Measurements from ENCODE around the gene ERCC1.

Gene ERCC1

GRCh38 chr19:45464852-45465441 is 41.2 kb upstream of the ERCC1 start:
- Mint-ChIP-seq H3K9me3 (no peaks in the 10 kb centered on the region), H3K27me3 (ENCODE audit: low read depth) (peaks cover 15% of the 10 kb centered on the region), H3K27ac (no peak overlapping the region), H3K4me3 (no peak overlapping the region), H3K4me1 (ENCODE audit: low read depth) (peaks cover 20% of the 10 kb centered on the region), H3K36me3 (ENCODE audit: low read depth) (no peaks in the 10 kb centered on the region)

- Mint-ChIP-seq H3K4me1 (ENCODE audit: low read depth) (peaks cover 16% of the 10 kb centered on the region), H3K4me3 (no peak overlapping the region)
Observed at GRCh38 chr19:45464274-45464673, 40.6 kb upstream of the ERCC1 start.

GRCh38 chr19:45463241-45463640 is 39.5 kb upstream of the ERCC1 start:
- no peak overlapping the region for H3K27ac Mint-ChIP-seq
- H3K4me1 Mint-ChIP-seq (ENCODE audit: low read depth), result peaks cover 11% of the 10 kb centered on the region
- H3K9me3 Mint-ChIP-seq, result no peaks in the 10 kb centered on the region
- H3K4me3 Mint-ChIP-seq, result no peak overlapping the region
- peaks cover 15% of the 10 kb centered on the region for H3K27me3 Mint-ChIP-seq (ENCODE audit: low read depth)
- no peaks in the 10 kb centered on the region for H3K36me3 Mint-ChIP-seq (ENCODE audit: low read depth)

More at GRCh38 chr19:45464274-45464673, 40.6 kb upstream of the ERCC1 start:
- H3K9me3 Mint-ChIP-seq, result no peaks in the 10 kb centered on the region
- no peak overlapping the region for H3K27ac Mint-ChIP-seq
- peaks cover 15% of the 10 kb centered on the region for H3K27me3 Mint-ChIP-seq (ENCODE audit: low read depth)
- H3K36me3 Mint-ChIP-seq (ENCODE audit: low read depth), result no peaks in the 10 kb centered on the region

- no peak overlapping the region for H3K4me3 Mint-ChIP-seq
- H3K27me3 Mint-ChIP-seq (ENCODE audit: low read depth), result peaks cover 15% of the 10 kb centered on the region
- no peak overlapping the region for H3K27ac Mint-ChIP-seq
- H3K36me3 Mint-ChIP-seq (ENCODE audit: low read depth), result no peaks in the 10 kb centered on the region
- H3K4me1 Mint-ChIP-seq (ENCODE audit: low read depth), result peaks cover 3% of the 10 kb centered on the region
- no peaks in the 10 kb centered on the region for H3K9me3 Mint-ChIP-seq
Observed at GRCh38 chr19:45462174-45462573, 38.5 kb upstream of the ERCC1 start.

GRCh38 chr19:45460807-45461347 is 37.2 kb upstream of the ERCC1 start:
- Mint-ChIP-seq H3K9me3 (no peaks in the 10 kb centered on the region), H3K4me3 (no peak overlapping the region), H3K27me3 (ENCODE audit: low read depth) (peaks cover 11% of the 10 kb centered on the region), H3K27ac (no peak overlapping the region), H3K4me1 (ENCODE audit: low read depth) (no peaks in the 10 kb centered on the region), H3K36me3 (ENCODE audit: low read depth) (no peaks in the 10 kb centered on the region)

GRCh38 chr19:45457776-45458175 is 34.1 kb upstream of the ERCC1 start:
- H3K9me3 Mint-ChIP-seq, result no peaks in the 10 kb centered on the region
- peaks cover 4% of the 10 kb centered on the region for H3K27me3 Mint-ChIP-seq (ENCODE audit: low read depth)
- H3K4me3 Mint-ChIP-seq, result no peak overlapping the region
- H3K4me1 Mint-ChIP-seq (ENCODE audit: low read depth), result peaks cover 6% of the 10 kb centered on the region
- peak overlapping the region; percentile 27 for H3K27ac Mint-ChIP-seq
- no peaks in the 10 kb centered on the region for H3K36me3 Mint-ChIP-seq (ENCODE audit: low read depth)

- Mint-ChIP-seq H3K9me3 (no peaks in the 10 kb centered on the region), H3K27me3 (ENCODE audit: low read depth) (peaks cover 10% of the 10 kb centered on the region), H3K4me1 (ENCODE audit: low read depth) (peaks cover 15% of the 10 kb centered on the region), H3K4me3 (no peak overlapping the region), H3K36me3 (ENCODE audit: low read depth) (no peaks in the 10 kb centered on the region), H3K27ac (no peak overlapping the region)
Observed at GRCh38 chr19:45456500-45456815, 32.7 kb upstream of the ERCC1 start.

GRCh38 chr19:45455707-45456499 is 32.2 kb upstream of the ERCC1 start:
- H3K27me3 Mint-ChIP-seq (ENCODE audit: low read depth), result peaks cover 12% of the 10 kb centered on the region
- no peak overlapping the region for H3K4me3 Mint-ChIP-seq
- H3K27ac Mint-ChIP-seq, result no peak overlapping the region
- H3K9me3 Mint-ChIP-seq, result no peaks in the 10 kb centered on the region
- H3K4me1 Mint-ChIP-seq (ENCODE audit: low read depth), result peaks cover 20% of the 10 kb centered on the region
- H3K36me3 Mint-ChIP-seq (ENCODE audit: low read depth), result no peaks in the 10 kb centered on the region

- Mint-ChIP-seq H3K27ac (peak overlapping the region; percentile 98), H3K9me3 (no peaks in the 10 kb centered on the region), H3K4me1 (ENCODE audit: low read depth) (peaks cover 35% of the 10 kb centered on the region), H3K36me3 (ENCODE audit: low read depth) (no peaks in the 10 kb centered on the region), H3K27me3 (ENCODE audit: low read depth) (peaks cover 12% of the 10 kb centered on the region), H3K4me3 (peak overlapping the region; percentile 81)
Observed at GRCh38 chr19:45451850-45452387, 28.2 kb upstream of the ERCC1 start.

GRCh38 chr19:45451131-45451849 is 27.6 kb upstream of the ERCC1 start:
- Mint-ChIP-seq H3K27ac (peak overlapping the region; percentile 98), H3K27me3 (ENCODE audit: low read depth) (peaks cover 12% of the 10 kb centered on the region), H3K9me3 (no peaks in the 10 kb centered on the region), H3K36me3 (ENCODE audit: low read depth) (no peaks in the 10 kb centered on the region), H3K4me3 (peak overlapping the region; percentile 81), H3K4me1 (ENCODE audit: low read depth) (peaks cover 36% of the 10 kb centered on the region)

- Mint-ChIP-seq H3K27ac (peak overlapping the region; percentile 97), H3K9me3 (no peaks in the 10 kb centered on the region), H3K27me3 (ENCODE audit: low read depth) (peaks cover 12% of the 10 kb centered on the region), H3K4me3 (peak overlapping the region; percentile 89), H3K4me1 (ENCODE audit: low read depth) (peaks cover 32% of the 10 kb centered on the region), H3K36me3 (ENCODE audit: low read depth) (no peaks in the 10 kb centered on the region)
Observed at GRCh38 chr19:45450012-45450333, 26.3 kb upstream of the ERCC1 start.

GRCh38 chr19:45448887-45449299 is 25.2 kb upstream of the ERCC1 start:
- peak overlapping the region; percentile 49 for H3K4me3 Mint-ChIP-seq

GRCh38 chr19:45448425-45448756 is 24.7 kb upstream of the ERCC1 start:
- H3K4me1 Mint-ChIP-seq (ENCODE audit: low read depth), result peaks cover 34% of the 10 kb centered on the region
- peak overlapping the region; percentile 7 for H3K27ac Mint-ChIP-seq
- H3K9me3 Mint-ChIP-seq, result no peaks in the 10 kb centered on the region
- H3K36me3 Mint-ChIP-seq (ENCODE audit: low read depth), result no peaks in the 10 kb centered on the region
- H3K4me3 Mint-ChIP-seq, result no peak overlapping the region
- H3K27me3 Mint-ChIP-seq (ENCODE audit: low read depth), result peaks cover 8% of the 10 kb centered on the region

More at GRCh38 chr19:45448887-45449299, 25.2 kb upstream of the ERCC1 start:
- no peaks in the 10 kb centered on the region for H3K36me3 Mint-ChIP-seq (ENCODE audit: low read depth)
- H3K27me3 Mint-ChIP-seq (ENCODE audit: low read depth), result peaks cover 10% of the 10 kb centered on the region
- H3K27ac Mint-ChIP-seq, result peak overlapping the region; percentile 67
- peaks cover 31% of the 10 kb centered on the region for H3K4me1 Mint-ChIP-seq (ENCODE audit: low read depth)
- no peaks in the 10 kb centered on the region for H3K9me3 Mint-ChIP-seq

- Mint-ChIP-seq H3K27ac (no peak overlapping the region), H3K9me3 (no peaks in the 10 kb centered on the region), H3K36me3 (ENCODE audit: low read depth) (no peaks in the 10 kb centered on the region), H3K4me1 (ENCODE audit: low read depth) (peaks cover 40% of the 10 kb centered on the region), H3K27me3 (ENCODE audit: low read depth) (peaks cover 7% of the 10 kb centered on the region), H3K4me3 (no peak overlapping the region)
Observed at GRCh38 chr19:45446944-45447343, 23.2 kb upstream of the ERCC1 start.

Measured in T-helper 1 cell treated with Interleukin-12 subunit alpha and Interleukin-12 subunit beta and Interleukin-4 antibody, amounts not matched to agents 30 μg/mL and 1 μg/mL, for 36 hours (primary cell).